Pons (tissue), 1 donor: ENCODE data around the gene ARMC8.

Experiments used
- DNase-seq: peaks from one replicate; pipeline ENCODE4 v3.0.0-alpha.2; 2016; ENCODE audit warnings: low spot score

Gene ARMC8

GRCh38 chr3:138310494-138310893 is 123.4 kb downstream of the ARMC8 start:
- DNase-seq: no peak

- no peak for DNase-seq
Measured at GRCh38 chr3:138314751-138315150, 127.7 kb downstream of the ARMC8 start.

GRCh38 chr3:138317687-138318086 is 130.6 kb downstream of the ARMC8 start:
- DNase-seq: no peak

- no peak for DNase-seq
Measured at GRCh38 chr3:138323971-138324370, 136.9 kb downstream of the ARMC8 start.

GRCh38 chr3:138325990-138326389 is 138.9 kb downstream of the ARMC8 start:
- DNase-seq: no peak

GRCh38 chr3:138326866-138327595 is 139.9 kb downstream of the ARMC8 start:
- no peak for DNase-seq

- DNase-seq: no peak
Measured at GRCh38 chr3:138327831-138328230, 140.7 kb downstream of the ARMC8 start.

GRCh38 chr3:138328341-138328740 is 141.2 kb downstream of the ARMC8 start:
- peak; percentile 26 for DNase-seq

- peak; percentile 83 for DNase-seq
Measured at GRCh38 chr3:138329127-138329983, 142.3 kb downstream of the ARMC8 start, which contains the start of gene NME9. NME9 (minus strand) TSS chr3:138329851; CDS start chr3:138329335, 516 bp downstream.

- no peak for DNase-seq
Measured at GRCh38 chr3:138329984-138330293, 142.8 kb downstream of the ARMC8 start.

- DNase-seq: no peak
Measured at GRCh38 chr3:138331143-138331894, 144.2 kb downstream of the ARMC8 start.

- DNase-seq: peak; percentile 75
Measured at GRCh38 chr3:138332472-138333073, 145.5 kb downstream of the ARMC8 start.

GRCh38 chr3:138334608-138335007 is 147.5 kb downstream of the ARMC8 start:
- DNase-seq: no peak

- no peak for DNase-seq
Measured at GRCh38 chr3:138336454-138336999, 149.4 kb downstream of the ARMC8 start.

- no peak for DNase-seq
Measured at GRCh38 chr3:138338244-138338643, 151.1 kb downstream of the ARMC8 start.

- DNase-seq: no peak
Measured at GRCh38 chr3:138338811-138339210, 151.7 kb downstream of the ARMC8 start.

- no peak for DNase-seq
Measured at GRCh38 chr3:138340511-138340910, 153.4 kb downstream of the ARMC8 start.

- DNase-seq: no peak
Measured at GRCh38 chr3:138344754-138345153, 157.7 kb downstream of the ARMC8 start.
